Raji (cell line): ENCODE data around the gene GPR156.

Experiments
- POLR2A ChIP-seq: IDR thresholded peaks from 2 replicates; pipeline ENCODE4 v1.6.1; 2011; ENCODE audit warnings: low read depth, low read length, control low read depth; ENCODE audit not compliant: insufficient read depth

Gene GPR156

DNA sequence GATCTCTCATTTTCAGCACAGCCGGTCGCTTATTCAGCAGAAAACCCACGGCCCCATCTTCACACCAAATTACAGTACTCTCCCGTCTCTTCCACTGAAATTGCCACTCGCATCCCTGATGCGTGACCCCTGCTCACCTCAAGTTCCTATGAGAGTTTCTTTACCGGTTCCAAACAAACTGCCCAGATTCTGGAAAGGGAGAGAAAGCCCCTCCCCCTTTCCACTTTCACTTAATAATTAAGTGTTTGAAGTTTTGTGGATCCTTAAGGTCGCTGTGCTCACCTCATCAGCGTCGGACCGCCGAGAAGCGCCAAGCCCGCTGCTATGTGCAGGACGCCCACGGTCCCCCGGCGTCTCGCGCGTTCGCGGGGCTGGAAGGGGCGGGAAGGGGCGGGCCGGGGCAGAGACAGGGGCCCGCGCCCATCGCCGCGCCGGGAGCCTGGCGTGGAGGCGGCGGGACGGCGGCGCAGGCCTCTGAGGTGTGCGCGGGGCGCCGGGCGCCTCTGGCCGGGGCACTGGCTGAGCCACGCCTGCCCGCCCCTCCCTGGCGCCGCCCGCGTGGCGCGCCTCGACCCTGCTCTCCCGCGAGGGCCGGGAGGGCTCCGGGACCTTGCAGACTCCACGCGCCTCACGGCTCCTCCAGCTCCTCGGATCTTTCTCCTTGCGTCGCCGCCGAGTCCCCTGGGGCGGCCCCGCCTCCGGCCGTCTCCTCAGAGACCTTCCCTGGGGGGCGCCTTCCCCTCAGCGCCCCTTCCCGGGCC lies at the start of gene GPR156:
GPR156 (minus strand) TSS at position 476 of the 761 bp plus-strand sequence. CDS start 41,124 bp downstream, outside the sequence.
- no peak for TF ChIP-seq POLR2A

GRCh38 chr3:120332646-120333045 lies 47.6 kb upstream of the GPR156 start:
- no peak for TF ChIP-seq POLR2A

- no peak for TF ChIP-seq POLR2A
Measured at GRCh38 chr3:120331076-120331475, 46.1 kb upstream of the GPR156 start.

GRCh38 chr3:120326784-120327183 lies 41.8 kb upstream of the GPR156 start:
- TF ChIP-seq POLR2A, result no peak

- no peak for TF ChIP-seq POLR2A
Measured at GRCh38 chr3:120324190-120324589, 39.2 kb upstream of the GPR156 start.

- no peak for TF ChIP-seq POLR2A
Measured at GRCh38 chr3:120311863-120312794, 27.1 kb upstream of the GPR156 start.

DNA sequence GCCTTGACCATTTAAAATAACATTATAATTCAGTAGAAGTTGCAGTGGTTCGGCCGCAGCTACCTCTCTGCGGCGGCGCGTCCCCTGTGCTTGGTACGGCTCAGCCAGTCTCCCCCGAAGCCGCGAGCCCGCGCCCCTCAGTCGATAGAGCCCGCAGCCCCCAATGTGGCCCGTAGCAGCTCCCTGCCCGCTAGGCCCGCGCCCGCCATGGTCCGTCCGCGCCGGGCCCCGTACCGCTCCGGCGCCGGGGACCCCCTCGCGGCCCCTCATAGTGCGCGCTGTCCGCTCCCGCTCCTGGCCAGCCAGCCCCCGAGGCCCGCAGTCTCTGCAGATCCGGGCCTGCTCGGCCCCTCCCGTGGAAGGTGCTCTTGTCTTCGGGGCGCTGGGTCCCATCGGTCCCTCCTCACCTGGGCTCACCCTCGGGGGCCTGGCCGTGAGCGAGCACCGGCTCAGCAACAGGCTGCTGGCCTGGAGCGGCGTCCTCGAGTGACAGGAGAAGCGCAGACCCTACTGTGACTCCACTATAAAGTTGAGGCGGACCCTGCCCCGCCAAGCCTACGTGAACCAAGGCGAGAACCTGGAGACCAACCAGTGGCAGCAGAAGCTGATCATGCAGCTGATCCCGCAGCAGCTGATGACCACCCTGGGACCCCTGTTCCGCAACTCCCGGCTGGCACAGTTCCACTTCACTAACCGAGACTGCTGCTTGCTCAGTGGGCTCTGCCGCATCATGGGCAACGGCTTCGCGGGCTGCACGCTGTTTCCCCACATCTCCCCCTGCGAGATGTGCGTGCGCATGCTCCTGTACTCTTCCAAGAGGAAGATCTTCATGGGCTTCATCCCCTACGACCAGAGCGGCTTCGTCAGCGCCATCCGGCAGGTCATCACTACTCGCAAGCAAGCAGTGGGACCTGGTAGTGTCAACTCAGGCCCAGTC lies 21.8 kb upstream of the GPR156 start:
- TF ChIP-seq POLR2A, result no peak

GRCh38 chr3:120304616-120305015 lies 19.6 kb upstream of the GPR156 start:
- no peak for TF ChIP-seq POLR2A

GRCh38 chr3:120302361-120302760 lies 17.3 kb upstream of the GPR156 start:
- no peak for TF ChIP-seq POLR2A

GRCh38 chr3:120300971-120301370 lies 15.9 kb upstream of the GPR156 start:
- TF ChIP-seq POLR2A, result no peak

- TF ChIP-seq POLR2A, result no peak
Measured at GRCh38 chr3:120299403-120299802, 14.4 kb upstream of the GPR156 start.

DNA sequence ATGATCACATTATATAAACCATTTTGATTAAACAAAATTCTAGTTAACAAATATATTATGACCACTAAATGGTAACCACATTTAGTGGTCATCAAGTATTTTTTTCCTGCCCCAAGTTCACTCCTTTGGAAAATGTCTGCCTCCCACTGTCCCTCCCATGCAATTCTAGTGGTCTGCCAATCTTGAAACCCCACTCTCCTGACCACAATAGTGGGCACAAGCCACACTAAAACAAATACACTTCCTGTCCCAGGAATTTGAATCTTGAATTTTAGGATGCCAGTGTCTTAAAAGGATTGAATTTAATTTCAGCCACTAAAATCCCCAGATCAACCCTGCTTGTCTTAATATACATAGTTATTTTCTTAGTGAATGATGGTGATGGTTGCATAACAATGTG lies 14.0 kb upstream of the GPR156 start:
- TF ChIP-seq POLR2A, result no peak

DNA sequence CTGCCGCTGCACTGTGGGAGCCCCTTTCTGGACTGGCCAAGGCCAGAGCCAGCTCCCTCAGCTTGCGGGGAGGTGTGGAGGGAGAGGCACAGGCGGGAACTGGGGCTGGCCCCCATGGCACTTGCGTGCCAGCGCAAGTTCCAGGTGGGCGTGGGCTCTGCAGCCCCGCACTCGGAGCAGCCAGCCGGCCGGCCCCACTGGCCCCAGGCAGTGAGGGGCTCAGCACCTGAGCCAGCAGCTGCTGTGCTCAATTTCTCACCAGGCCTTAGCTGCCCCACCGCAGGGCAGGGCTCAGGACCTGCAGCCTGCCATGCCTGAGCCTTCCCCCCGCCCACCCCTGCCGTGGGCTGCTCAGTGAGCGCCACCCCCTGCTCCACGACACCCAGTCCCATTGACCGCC lies 4.6 kb upstream of the GPR156 start:
- TF ChIP-seq POLR2A, result no peak

- no peak for TF ChIP-seq POLR2A
Measured at GRCh38 chr3:120286465-120286864, 1.4 kb upstream of the GPR156 start.

- no peak for TF ChIP-seq POLR2A
Measured at GRCh38 chr3:120285508-120285841, 453 bp upstream of the GPR156 start.

DNA sequence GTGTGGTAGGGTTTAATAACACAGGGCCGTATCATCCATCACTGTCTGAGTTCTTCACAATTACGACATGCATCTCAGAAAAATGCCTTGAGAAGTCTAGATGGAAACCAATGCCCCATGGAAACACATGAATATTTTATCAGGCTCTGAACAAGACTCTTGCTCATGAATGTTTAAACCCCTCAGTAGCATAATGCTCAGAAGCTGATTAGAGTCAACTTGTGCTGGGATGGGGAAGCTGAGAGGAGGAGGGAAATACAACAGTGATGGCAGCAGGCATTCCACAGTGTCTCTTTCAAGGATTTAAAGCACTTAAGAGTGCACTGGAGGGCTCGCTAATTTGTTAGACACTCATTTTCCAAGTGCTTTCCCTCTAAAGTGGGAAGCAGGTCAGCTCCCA lies 3.8 kb downstream of the GPR156 start:
- no peak for TF ChIP-seq POLR2A

GRCh38 chr3:120280566-120280965 lies 4.5 kb downstream of the GPR156 start:
- TF ChIP-seq POLR2A, result no peak
